GM19023 (cell line): ENCODE data around the gene MAST2.
"Not testable (repeated sequence)": the region's sequence is repeated elsewhere in the genome, so short reads cannot be mapped to it uniquely, and the experiment has no call there.

ENCODE experiments used
- ATAC-seq: cut with Tn5 transposase; IDR thresholded peaks from one replicate; pipeline ENCODE4 v1.9.1; 2021; ENCODE audit warnings: mild to moderate bottlenecking, moderate library complexity; ENCODE audit not compliant: unreplicated experiment

MAST2 gene

DNA sequence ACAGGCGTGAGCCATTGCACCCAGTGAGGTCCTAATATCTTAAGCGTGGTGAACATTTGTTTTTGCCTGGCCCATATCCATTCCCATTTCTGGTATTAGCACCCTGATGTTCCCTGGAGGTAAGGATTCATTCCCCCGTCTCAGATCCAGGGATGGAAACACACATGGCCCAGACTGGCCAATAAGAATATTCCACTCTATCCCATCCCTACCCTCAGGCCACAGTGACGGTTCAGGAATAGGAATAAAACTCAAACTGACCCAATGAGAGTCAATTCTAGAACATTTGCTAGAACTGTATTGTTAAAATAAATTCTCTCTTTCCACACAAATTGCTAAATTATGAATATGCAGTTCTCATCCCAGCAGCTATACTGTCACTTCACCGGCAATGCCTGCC, 252.9 kb downstream of the MAST2 start:
- ATAC-seq: no peak

DNA sequence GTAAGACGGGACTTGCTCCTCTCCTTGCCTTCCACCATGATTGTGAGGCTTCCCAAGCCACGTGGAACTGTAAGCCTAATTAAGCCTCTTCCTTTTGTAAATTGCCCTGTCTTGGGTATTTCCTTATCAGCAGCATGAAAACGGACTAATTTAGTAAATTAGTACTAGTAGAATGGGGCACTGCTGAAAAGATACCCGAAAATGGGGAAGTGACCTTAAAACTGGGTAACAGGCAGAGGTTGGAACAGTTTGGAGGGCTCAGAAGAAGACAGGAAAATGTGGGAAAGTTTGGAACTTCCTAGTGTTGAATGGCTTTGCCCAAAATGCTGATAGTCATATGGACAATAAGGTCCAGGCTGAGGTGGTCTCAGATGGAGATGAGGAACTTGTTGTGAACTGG, 253.8 kb downstream of the MAST2 start:
- ATAC-seq: not testable (repeated sequence)

DNA sequence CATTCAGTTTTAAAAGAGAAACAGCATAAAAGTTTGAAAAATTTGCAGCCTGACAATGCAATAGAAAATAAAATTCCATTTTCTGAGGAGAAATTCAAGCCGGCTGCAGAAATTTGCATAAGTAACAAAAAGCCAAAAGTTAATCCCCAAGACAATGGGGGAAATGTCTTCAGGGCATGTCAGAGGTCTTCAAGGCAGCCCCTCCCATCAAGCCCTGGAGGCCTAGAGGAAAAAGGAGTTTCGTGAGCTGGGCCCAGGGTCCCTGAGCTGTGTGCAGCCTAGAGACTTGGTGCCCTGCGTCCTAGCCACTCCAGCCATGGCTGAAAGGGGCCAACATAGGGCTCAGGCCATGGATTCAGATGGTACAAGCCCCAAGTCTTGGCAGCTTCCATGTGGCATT, 254.4 kb downstream of the MAST2 start:
- no peak for ATAC-seq

DNA sequence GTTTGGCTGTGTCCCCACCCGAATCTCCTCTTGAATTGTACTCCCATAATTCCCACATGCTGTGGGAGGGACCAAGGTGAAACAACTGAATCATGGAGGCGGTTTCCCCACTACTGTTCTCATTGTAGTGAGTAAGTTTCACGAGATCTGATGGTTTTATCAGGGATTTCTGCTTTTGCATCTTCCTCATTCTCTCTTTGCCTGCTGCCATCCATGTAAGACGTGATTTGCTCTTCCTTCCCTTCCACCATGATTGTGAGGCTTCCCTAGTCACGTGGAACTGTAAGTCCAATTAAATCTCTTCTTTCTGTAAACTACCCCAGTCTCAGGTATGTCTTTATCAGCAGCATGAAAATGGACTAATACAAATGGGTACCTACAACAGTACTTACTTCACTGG, 255.5 kb downstream of the MAST2 start:
- ATAC-seq: no peak

DNA sequence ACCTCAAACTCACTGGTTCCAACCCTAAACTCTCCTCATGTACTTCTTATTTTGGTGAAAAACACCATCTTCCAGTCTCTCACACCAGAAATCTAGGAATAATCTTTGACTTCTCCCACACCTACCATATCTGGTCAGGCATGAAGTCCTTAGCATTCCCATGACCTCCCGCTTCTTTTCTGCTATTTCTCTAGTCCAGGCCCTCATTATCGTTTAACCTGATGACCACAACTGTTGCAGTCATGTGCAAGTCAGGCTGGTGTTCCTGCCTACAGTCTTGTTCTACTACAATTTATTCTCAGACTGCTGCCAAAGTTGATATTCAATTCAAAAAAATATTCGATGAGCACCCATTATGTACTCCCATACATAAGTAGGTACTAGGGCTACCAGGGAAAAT, 257.7 kb downstream of the MAST2 start:
- no peak for ATAC-seq

DNA sequence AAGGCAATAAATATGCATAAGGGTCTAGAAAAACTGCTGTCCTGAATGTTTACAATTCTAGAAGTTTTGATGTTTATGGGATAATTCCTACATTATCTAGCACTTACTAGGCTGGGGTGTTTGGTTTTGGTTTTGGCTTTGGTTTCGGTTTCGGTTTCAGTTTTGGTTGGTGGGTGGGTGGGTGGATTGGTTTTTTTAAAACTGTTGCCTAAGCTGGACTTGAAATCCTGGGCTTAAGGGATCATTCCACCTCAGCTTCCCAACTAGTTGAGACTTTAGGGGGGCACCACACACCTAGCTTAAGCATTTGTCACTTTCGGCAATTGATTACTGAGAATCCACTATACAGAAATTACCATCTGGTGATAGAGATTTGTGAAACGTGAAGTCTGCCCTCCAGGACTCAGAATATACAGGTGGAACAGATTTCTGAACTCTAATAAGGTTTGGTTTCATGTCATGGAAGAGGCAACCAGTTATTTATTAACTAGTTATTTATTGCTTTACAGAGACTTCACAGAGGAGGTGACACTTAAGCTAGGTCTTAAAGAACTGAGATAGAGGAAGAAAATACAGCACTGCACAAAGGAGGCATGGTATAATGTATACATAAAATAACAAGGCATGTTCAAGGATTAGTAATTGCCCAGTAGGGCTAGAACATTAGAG, 259.4 kb downstream of the MAST2 start:
- ATAC-seq: peak; percentile 58

DNA sequence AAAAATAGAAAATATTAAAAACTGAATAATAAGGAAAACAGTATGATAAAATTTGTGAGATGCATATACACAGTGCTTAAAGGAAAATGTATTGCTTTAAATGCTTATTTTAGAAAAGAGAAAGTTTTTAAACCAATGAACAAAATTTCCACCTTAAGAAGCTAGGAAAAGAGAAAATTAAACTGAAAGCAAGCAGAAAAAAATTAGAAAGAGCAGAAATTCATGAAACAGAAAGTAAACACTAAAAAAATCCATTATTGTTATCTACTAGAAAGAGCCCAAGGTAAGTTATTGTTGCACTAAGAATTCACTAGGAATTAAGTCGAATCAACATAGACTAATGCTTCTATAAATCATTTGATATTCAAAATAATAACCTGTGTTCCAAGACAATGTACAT, 261.3 kb downstream of the MAST2 start:
- ATAC-seq: no peak

DNA sequence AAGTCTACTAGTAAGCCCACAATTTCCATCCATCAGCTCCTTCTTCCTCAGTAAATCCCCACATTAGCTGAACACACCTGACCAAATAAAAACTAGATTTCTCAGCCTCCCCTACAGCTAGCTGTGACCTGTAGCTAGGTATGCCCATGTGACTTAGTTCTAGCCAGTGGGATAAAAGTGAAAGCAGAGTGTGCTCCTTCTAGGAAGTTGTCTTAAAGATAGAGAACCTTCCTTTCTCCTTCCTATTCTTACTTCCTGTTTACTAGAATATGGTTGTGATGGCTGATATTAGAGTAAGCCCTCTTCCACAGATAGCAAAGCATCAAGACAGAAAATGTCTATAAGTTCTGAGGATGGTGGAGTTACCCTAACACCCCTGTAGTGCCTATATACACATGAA, 262.0 kb downstream of the MAST2 start:
- no peak for ATAC-seq

DNA sequence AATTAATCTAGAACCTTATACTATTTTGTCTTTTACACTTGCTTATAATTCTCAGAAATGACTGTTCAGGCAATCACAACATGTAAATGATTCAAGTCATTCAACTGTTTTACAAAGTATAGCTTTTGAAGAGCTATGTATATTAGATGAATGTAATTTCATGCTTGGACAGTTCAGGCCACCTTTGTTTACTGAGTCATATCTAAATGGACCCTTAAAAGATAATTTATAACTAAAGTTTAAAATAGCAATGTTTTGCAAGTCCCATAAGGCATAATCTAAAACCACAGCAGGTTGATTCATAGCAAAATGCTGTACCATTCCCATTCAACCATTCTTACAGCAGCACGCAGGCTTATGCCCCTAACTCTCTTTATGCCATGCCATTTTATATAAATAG, 264.2 kb downstream of the MAST2 start:
- ATAC-seq: no peak

DNA sequence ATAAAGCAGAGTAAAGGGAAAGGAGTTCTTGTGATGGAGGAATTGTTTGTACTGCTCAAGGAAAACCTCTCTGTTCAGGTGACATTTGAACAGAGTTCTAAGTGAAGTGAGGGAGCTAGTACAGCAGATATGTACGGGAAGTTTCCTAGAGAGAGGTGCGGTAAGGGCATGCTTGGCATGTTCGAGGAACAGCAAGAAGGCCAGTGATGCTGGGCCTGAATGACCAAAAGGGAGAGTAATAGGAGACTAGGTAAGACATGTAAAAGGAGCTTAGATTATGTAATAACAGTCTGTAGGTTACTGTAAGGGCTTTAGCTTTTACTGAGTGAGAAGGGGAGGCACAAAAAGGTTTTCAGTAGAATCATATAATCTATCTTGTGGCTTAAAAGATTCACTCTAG, 265.1 kb downstream of the MAST2 start:
- no peak for ATAC-seq

DNA sequence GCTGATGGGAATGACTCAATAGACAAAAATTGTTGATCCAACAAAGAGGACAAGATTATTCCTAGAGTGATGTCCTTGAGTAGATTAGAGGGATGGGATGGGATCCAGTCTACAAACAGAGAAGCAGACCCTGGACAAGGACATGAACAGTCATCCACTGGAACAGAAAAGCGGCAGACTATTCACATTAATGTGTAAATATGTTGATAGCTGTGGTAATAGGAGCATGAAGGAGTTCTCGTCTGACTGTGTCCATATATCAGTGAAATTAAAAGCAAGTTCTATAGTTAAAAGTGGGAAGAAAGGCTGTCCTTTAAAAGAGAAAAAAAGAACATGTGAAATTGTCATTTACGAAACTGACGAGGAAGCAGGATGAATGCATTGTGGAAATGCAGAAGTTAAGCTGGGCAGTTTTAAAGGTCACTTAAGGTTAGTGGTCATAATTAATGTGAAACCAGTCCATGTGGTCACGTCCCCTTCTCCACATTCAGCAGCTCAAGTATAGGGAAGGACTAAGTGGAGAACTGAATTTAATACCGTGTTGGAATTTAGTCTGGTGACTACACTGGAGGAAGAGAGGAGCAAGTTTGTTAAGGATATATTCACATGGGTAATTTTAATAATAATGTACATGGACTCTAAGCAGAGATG, 266.9 kb downstream of the MAST2 start:
- no peak for ATAC-seq

DNA sequence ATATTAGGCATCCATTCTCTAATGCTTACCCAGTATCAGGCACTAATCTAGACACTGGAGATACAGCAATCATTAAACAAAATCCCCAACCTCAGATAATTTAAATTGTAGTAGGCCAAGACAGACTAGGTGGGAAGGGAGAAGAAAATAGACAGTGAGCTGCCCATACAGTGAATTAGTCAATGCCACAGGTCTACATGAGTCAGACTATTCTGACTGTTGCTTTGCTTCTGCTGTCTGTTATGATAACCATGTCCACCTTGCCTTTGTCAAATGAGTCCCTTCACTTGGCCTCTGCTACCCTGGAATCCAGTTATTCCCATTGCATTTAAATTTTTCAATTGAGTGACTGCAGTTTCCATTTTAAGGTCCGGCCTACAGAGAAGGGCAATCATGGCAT, 269.6 kb downstream of the MAST2 start:
- ATAC-seq: no peak

DNA sequence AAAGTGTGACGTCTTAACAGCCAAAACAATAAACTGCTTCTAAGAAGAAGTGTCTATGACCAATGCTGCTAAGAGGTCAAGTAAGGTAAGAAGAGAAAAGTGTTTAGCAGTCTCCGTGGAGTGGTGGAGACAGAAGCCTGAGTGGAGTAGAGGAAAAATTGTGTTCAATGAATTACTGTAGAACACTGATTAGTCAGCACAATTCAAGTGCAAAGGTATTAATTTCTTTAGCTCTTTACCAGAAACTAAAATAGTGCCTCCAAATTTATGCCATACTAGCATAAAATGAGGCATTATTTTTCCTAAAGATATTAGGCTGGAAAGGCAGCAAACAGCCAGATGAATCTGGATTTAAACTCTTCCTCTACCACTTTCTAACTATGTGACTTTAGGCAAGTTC, 272.9 kb downstream of the MAST2 start:
- no peak for ATAC-seq

DNA sequence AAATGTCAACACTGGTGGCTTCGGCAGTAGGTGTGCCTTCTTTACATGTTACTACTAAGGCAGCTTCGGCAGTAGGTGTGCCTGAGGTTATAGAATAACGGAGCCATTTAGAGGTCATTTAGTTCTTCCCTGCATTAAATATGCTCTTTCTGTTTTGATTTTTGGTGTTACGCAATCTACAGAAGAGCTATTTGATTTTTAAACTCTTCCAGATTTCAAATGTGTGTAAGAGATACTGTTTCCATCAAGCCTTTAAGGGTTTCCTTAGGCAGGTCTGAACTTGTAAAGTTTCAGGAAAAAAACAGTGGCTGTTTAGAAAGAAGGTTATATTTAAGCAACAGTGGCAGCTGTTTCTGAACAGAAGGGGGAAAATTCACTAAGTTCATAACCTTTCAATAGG, 274.2 kb downstream of the MAST2 start:
- ATAC-seq: no peak

DNA sequence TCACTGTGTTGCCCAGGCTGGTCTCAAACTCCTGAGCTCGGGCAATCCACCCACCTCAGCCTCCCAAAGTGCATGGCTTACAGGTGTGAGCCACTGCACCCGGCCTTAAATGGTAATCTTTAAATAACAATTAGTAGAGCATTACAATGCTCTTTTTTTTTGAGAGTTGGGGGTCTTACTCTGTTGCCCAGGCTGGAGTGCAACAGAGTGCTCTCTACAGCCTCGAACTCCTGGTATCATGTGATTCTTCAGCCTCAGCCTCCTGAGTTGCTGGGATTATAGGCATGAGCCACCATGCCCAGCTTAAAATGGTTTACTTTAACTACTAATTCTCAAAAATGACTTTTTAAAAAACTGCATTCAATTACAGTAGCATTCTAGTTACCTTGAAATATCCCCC, 276.8 kb downstream of the MAST2 start:
- no peak for ATAC-seq

DNA sequence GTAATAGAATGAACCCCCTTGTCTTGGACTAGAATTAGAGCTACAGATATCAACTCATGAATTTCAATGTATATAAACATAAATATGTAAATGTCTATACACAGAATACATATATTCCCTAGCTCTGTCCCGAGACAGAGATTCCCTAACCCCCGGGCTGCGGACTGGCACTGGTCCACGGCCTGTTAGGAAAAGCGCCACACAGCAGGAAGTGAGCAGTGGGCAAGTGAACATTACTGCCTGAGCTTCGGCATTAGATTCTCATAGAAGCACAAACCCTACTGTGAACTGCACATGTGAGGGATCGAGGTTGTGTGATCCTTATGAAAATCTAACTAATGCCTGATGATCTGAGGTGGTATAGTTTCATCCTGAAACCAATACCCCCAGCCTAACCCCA, 277.8 kb downstream of the MAST2 start:
- no peak for ATAC-seq

DNA sequence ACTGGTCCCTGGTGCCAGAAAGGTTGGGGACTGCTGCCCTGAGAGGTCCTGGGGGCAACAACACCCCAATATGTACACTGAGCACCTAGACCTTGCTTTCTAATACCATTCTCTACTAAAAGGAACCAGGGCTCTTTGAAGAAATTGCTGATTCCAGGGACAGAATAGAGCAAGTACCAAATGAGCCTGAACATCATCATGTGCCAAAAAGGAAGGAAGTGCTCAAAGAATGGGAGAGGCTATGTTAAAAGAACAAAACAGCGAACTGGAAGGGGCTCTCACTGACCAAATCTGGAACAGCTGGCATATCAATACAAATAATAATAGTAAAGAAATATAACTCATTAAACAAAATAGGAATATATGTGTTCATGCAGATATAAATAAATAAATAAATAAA, 278.2 kb downstream of the MAST2 start:
- ATAC-seq: no peak

DNA sequence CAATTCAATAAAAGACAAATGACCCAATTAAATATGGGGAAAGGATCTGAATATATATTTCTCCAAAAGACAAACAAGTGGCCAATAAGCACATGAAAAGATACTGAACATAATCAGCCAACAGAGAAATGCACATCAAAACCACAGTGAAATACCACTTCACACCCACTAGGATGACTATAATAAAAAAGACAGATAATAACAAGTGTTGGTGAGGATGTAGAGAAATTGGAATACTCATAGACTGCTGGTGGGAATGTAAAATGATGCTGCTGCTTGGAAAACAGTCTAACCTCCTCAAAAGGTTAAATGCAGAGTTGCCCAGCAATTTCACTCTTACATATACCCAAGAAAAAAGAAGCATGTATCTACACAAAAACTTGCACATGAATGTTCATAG, 280.2 kb downstream of the MAST2 start:
- ATAC-seq: no peak

DNA sequence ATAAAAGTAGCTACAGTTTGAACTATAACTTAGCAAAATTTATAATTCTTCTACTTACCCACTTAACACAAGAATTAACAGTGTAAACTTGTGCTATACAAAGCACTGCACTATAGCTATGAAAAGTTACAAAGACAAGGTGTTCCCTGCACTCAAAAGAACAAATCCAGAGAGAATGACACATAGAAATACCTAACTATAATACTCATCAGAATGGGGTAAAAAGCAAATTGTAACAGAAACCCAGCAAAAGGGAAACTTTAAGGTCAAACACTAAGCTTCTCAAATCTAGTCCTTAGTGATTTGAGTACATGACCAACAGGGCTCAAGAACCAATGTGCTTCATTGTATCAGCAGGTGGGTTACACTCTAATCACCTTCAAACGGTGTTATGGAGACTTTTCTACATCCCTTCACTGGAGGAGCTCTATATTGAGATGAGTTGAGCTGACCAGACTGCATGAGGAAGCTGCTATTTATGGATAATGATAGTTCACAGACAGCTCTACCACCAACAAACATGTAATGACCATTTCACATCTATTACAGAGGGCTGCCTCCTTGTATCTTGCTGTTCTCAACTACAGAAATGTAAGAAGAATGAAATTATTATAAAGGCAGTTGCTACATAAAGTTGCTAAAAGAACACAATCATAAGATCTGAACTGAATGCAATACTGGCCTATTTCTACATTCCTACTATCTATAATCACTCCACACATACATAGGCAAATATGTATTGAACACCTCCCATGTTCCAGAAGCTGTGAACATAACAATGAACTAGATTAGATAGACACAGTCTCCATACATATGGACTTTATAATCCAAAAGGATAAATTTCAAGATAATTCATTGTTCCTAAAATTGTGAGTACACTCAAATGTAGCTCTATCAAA, 281.4 kb downstream of the MAST2 start:
- ATAC-seq: no peak
